ENCODE results near the gene AUNIP.

- no peak for TF ChIP-seq GABPB1 (CRISPR knock-in tag; IDR thresholded peaks at IDR 0.05)
- TF ChIP-seq ZNF532 (CRISPR knock-in tag; IDR thresholded peaks at IDR 0.05; ENCODE audit: borderline replicate concordance): no peak
- no peak for TF ChIP-seq JUN (CRISPR knock-in tag; IDR thresholded peaks at IDR 0.05)
- no peak for TF ChIP-seq FOXJ3 (CRISPR knock-in tag; IDR thresholded peaks at IDR 0.05; ENCODE audit: borderline replicate concordance)
- no peak for TF ChIP-seq ESRRA (CRISPR knock-in tag; IDR thresholded peaks at IDR 0.05; ENCODE audit: borderline replicate concordance)
- TF ChIP-seq NFYB (CRISPR knock-in tag; conservative IDR thresholded peaks at IDR 0.05; ENCODE audit: low read depth): no peak
- no peak for TF ChIP-seq ZNF281 (CRISPR knock-in tag; IDR thresholded peaks at IDR 0.05)
- TF ChIP-seq ZSCAN18 (CRISPR knock-in tag; IDR thresholded peaks at IDR 0.05): no peak
- TF ChIP-seq CTCF (IDR thresholded peaks at IDR 0.05): no peak
- no peak for TF ChIP-seq SP1 (CRISPR knock-in tag; conservative IDR thresholded peaks at IDR 0.05)
- no peak for TF ChIP-seq ATF2 (CRISPR knock-in tag; IDR thresholded peaks at IDR 0.05; ENCODE audit: borderline replicate concordance, low read depth)
Observed at GRCh38 chr1:25821630-25822091, 37.6 kb downstream of the AUNIP start.

Measured in WTC11 (cell line).